NCI-H1105 (cell line): ENCODE measurements around the gene SST.
A peak's percentile ranks its signal among the peaks of the same experiment; 100 is the strongest.
"Not testable (repeated sequence)": the region's sequence is repeated elsewhere in the genome, so short reads cannot be mapped to it uniquely, and the experiment has no call there.

Experiments
- DNase-seq: peaks from one replicate; lab custom pipeline; 2025; lab: John Stamatoyannopoulos, UW

The SST gene

GRCh38 chr3:187684444-187684843 lies 14.2 kb upstream of the SST start:
- no peak for DNase-seq

DNA sequence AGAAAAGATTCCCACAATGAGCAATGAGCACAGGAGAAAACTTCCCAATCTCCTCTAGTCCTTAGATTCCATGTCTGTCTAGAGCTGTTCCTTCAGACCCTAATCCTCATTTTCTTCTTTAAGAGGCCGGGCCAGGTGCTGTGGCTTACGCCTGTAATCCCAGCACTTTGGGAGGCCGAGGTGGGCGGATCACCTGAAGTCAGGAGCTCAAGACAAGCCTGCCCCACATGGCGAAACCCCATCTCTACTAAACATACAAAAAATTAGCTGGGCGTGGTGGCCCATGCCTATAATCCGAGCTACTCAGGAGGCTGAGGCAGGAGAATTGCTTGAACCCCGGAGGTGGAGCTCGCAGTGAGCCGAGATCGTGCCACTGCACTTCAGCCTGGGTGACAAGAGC lies 11.6 kb upstream of the SST start:
- not testable (repeated sequence) for DNase-seq

- DNase-seq = peak; percentile 73
Measured at GRCh38 chr3:187679638-187680396, 9.6 kb upstream of the SST start.

GRCh38 chr3:187678726-187679268 lies 8.6 kb upstream of the SST start:
- peak; percentile 75 for DNase-seq

DNA sequence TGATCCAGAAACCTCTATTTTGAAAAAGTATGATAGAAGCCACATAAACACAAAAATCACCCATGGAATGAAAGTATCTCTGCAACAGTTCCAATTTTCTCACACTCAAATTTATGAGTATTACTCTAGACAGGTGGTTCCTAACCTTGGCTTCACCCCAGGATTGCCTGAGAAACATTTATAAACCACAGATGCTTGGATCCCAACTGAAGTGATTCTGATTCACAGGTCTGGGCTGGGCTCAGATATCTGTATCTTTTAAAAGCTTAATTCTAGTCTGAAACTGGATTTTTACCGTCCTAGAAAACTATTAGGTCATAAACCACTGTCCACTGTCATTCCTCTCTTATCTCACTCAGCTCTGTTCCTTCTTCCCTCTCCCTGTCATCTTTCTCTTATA lies 7.4 kb upstream of the SST start:
- DNase-seq = peak; percentile 2

- DNase-seq = no peak
Measured at GRCh38 chr3:187673012-187673411, 2.8 kb upstream of the SST start.

DNA sequence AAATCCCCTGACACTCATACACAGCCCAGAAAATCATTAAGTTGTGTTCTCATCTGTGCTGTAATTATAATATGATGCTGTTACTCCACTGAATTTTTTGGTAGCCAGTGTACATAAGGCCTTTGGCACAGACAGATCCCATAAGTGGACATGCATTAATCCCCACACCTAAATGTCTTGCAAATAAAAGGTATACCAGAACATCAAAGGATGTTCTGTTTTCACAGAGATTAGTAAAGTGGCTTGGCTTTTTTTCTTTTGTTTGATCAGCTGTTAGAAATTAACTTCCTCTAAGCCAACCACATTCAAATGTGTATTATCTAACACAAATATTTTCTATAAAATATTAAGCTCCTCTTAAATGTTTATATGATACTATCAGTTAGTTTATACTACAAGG lies 2.7 kb downstream of the SST start:
- peak; percentile 68 for DNase-seq

DNA sequence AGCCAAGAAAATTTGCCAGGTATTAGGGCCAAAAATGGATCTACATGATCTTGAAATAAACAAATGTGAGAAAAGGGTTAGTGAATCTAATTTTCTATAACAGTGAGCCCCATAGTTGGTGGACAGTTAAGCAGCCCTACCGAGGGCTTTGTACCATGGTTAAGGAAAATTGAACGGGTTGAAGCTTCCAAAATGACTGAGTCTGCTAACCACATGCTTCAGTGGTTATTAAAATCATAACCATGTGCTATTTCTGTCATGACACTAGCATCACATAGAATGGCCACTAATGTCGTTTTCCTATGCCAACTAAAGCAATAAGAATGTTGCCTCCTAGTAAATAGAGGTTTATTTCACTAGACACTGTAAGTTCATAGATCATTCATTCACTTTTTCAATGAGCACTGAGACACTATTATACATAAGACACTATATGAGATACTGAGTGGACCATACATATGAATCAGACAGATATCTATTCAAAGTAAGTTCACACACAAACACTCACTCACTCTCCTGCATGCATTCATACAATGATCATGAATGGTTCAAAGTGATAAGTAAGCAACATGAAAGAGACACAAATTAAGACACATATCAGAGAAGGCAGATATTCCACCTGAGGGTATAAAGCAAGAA lies 4.3 kb downstream of the SST start:
- no peak for DNase-seq

DNA sequence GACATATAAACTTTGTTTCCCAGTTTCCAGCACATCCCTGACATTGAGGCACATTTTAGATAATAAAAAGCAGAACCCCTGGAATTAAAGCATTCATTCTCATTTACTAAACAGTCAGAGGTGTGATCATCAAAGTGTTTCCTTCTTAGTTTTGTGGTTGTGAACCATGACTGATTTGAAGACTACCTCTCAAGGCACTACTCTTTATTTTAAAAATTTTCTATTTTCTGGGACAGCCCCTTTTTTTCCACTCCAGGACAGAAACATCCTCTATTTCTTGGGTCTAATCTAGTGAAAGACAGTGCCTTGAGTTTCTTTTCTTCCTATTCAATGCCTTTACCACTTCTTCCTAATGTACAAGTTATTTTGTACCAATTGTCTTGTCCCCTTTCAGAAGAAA lies 5.2 kb downstream of the SST start:
- no peak for DNase-seq

DNA sequence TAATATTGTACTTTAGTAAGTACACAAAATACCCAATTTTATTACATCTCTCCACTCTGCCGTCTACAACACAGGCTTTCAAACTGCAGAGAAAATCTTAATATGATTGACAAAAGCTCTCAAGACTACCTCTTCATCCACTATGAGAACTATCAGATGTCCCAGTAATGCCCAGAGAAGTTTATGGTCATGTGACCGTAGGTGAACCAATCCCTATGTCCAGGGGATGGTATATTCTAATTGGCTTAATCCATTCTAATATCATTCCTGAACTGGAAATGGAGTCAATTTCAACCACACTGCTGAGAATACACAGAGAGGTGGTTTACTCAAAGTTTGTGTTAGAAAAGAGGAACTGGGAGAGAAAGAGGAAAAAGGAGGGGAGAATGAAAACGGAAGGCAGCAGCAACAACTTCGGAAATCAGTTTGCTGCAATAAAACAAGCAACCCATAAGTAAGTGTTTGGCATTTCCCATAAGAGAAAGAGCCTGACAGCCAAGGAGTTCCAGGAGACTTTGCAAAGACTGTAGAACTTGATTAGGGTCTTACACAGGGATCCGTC lies 7.3 kb downstream of the SST start:
- DNase-seq = no peak

GRCh38 chr3:187661267-187661666 lies 8.9 kb downstream of the SST start:
- DNase-seq = no peak

DNA sequence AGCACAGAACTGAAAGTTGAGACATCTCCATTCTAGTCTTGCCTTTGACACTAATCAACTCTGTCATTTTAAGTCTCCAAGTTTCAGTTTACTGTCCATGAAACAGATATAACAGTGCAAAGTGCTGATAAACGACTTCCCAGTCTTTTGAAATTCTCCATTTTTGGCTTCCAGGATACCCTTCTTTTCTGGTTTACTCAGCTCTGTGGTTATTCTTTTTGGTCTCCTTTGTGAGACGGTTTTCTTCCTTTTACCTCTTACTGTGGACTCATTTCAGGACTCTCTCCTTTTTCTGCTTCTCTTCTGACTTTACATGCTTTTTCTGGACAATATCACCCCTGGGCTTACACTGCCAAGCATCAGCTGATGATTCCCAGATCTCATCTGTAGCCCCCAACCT lies 18.9 kb downstream of the SST start:
- no peak for DNase-seq

- DNase-seq = no peak
Measured at GRCh38 chr3:187648177-187648576, 22.0 kb downstream of the SST start.

- DNase-seq = no peak
Measured at GRCh38 chr3:187646906-187647660, 23.1 kb downstream of the SST start.

DNA sequence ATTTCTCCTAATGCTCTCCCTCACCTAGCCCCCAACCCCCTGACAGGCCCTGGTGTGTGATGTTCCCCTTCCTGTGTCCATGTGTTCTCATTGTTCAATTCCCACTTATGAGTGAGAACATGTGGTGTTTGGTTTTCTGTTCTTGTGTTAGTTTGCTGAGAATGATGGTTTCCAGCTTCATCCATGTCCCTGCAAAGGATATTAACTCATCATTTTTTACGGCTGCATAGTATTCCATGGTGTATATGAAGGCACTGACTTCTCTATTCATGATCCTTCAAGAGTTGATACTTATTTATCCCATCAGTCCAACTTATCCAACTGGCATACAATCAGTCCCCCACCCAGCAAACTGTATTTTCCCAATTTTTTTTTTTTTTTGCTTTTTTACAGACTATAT lies 24.8 kb downstream of the SST start:
- DNase-seq = not testable (repeated sequence)

DNA sequence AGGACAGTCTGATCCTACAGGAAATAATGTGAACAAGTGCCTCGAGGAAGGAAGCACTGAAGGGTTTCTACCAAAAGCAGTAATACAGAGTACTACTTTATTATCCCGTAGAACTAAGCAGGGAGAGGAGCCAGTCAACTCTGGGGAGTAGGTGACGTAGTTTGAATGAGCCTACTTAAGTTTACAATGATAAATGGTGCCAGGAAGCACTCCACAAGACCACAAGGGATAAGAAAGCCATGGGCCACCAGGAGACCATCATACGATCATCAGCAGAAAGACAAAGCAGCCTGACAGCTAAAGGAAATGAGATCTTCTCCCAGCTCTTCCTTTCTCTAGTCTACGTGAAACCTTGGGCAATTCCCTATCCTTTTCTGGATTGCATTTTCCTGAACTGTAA lies 27.3 kb downstream of the SST start:
- no peak for DNase-seq

DNA sequence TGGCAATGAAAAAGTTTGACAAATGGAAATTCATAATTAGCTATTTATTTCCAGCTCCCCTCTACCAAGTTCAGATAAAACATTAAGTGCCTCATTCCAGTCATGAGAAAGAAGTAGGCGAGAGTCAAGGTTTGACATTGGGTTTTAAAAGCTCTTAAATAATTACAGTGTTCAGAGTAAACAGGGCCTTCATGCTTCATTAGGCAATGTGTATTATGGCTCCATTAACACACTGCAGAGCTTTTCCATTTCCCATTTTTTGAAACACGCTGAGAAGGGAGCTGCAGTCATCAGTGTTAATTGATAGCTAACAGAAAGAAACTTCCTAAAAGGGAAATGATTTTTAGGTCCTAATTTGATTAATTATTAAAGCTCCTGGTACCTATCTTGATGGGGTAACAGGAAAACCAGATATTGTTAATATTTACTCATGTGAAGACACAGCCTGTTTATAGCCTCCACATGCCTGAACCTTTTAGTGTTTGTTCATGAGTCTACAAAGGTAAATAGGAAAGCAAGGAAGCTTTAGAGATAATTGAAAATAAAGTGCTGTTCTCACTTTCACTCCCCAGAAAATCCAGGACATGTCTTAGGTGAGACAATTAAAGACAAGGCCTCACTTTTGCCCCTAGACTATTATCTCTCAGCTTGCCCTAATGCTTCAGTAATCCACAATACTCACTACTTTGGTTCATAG lies 28.7 kb downstream of the SST start:
- DNase-seq = peak; percentile 96

- no peak for DNase-seq
Measured at GRCh38 chr3:187640569-187641059, 29.6 kb downstream of the SST start.

- DNase-seq = no peak
Measured at GRCh38 chr3:187639927-187640568, 30.1 kb downstream of the SST start.

GRCh38 chr3:187636528-187636927 lies 33.7 kb downstream of the SST start:
- no peak for DNase-seq

DNA sequence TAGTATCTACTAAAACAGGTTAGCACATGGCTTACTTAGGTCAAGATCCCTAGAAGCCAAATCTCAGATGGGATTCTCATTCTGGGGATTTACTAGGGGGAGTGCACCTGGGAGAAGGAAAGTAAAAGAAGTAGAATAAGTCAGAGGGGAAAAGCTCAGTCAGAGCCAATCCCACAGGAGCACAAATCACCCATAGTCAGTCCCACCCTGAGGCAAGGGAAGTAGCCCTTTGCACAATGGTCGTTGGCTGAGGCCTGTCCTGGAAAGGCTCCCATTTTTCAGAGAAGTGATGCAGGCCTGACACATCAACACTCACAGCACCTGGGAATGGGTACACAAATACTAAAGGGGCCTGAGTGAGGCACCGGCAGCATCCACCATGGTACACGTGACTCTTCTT lies 39.8 kb downstream of the SST start:
- DNase-seq = no peak
